ENCODE measurements around the gene ZNF385C.

DNA sequence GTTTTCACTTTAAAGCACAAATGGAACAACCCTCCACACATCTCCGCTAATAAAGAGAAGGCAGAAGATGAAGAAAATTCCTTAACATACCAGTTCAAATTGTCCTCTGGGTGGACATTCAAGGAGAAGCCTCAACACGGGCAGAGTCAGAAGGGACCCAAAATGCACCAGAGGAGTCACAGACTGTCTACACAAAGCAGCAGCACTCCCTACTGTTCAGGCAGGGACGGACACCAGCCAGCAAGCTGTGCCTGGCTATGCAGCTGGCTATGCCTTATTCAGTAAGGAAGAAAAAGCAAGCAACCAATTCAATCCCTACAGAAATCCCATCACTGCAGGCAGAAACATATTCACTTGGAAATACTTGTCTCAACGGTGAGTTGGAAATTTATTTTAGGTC is 89.1 kb downstream of the ZNF385C start:
- TF ChIP-seq EZH2 (IDR thresholded peaks at IDR 0.05; ENCODE audit: insufficient read depth, poor library complexity, severe bottlenecking) (no peak), EZH2phosphoT487 (IDR thresholded peaks at IDR 0.05; ENCODE audit: insufficient read depth, low read depth) (no peak)
